Measurements from ENCODE around the gene FUOM. TPM values are rescaled to one million over a fixed set of nuclear protein-coding genes. Genes with fewer than 3 reads are reported as not detected.

Gene FUOM
- polyA plus RNA-seq, 1 donor from 2014 or later, result not detected

DNA sequence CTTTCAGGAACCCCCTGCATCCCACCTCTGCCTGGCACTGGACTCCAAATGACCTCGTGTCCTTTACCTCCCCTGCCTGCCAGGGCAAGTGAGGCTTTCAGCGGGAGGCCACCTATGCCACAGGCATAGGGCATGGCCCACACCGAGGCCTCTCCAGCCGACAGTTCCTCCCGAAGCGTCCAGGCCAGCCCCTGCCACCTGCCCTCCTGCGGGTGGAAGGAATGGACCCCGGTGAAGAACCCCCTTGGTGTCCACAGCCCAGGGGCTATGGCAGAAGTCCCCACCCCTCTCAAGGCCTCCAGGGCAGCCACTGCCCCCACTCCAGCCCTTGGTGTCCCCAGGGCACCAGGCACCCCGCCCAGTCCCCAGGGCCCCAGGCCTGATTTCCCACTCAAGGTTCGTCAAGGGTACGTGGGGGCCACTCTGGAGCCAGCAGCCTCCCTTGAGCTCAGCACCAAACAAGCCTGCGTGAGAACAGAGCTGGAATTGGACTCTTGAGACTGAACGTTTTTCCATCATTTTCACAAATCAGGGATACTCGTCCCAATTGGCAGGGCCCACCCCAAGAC lies 3.1 kb downstream of the FUOM start:
- Histone ChIP-seq H3K79me2 (replicated peaks; ENCODE audit: insufficient read depth, low read length) (no peaks in the 10 kb centered on the region), H3K27me3 (ENCODE audit: insufficient read depth, low read depth, low read length) (no peaks in the 10 kb centered on the region), H3K4me2 (ENCODE audit: low read length) (no peak overlapping the region), H3F3A (ENCODE audit: insufficient read depth, low read length, poor library complexity, severe bottlenecking) (no peaks in the 10 kb centered on the region), H4K20me1 (ENCODE audit: insufficient read depth) (no peaks in the 10 kb centered on the region), H3K9me3 (ENCODE audit: low read length) (no peaks in the 10 kb centered on the region), H3K9ac (ENCODE audit: low read length) (no peak overlapping the region), H2AFZ (ENCODE audit: low read depth, low read length) (no peak overlapping the region), H3K4me3 (ENCODE audit: low read length) (no peak overlapping the region), H3K36me3 (ENCODE audit: insufficient read depth, low read length) (no peaks in the 10 kb centered on the region), H3K27ac (ENCODE audit: low read length) (no peak overlapping the region), H3K9me2 (ENCODE audit: insufficient read depth, low read length) (no peaks in the 10 kb centered on the region)
- TF ChIP-seq MXI1 (conservative IDR thresholded peaks at IDR 0.05; ENCODE audit: poor library complexity, severe bottlenecking), result no peak
- TF ChIP-seq SMC3 (conservative IDR thresholded peaks at IDR 0.05; ENCODE audit: poor library complexity), result no peak
- TF ChIP-seq, protein P1, sequence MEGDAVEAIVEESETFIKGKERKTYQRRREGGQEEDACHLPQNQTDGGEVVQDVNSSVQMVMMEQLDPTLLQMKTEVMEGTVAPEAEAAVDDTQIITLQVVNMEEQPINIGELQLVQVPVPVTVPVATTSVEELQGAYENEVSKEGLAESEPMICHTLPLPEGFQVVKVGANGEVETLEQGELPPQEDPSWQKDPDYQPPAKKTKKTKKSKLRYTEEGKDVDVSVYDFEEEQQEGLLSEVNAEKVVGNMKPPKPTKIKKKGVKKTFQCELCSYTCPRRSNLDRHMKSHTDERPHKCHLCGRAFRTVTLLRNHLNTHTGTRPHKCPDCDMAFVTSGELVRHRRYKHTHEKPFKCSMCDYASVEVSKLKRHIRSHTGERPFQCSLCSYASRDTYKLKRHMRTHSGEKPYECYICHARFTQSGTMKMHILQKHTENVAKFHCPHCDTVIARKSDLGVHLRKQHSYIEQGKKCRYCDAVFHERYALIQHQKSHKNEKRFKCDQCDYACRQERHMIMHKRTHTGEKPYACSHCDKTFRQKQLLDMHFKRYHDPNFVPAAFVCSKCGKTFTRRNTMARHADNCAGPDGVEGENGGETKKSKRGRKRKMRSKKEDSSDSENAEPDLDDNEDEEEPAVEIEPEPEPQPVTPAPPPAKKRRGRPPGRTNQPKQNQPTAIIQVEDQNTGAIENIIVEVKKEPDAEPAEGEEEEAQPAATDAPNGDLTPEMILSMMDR (IDR thresholded peaks at IDR 0.05; ENCODE audit: poor library complexity, severe bottlenecking), result no peak
- no peak for TF ChIP-seq EZH2 (IDR thresholded peaks at IDR 0.05; ENCODE audit: borderline replicate concordance, insufficient read depth, low read length, poor library complexity, severe bottlenecking)
- no peak for TF ChIP-seq RAD21 (conservative IDR thresholded peaks at IDR 0.05)

DNA sequence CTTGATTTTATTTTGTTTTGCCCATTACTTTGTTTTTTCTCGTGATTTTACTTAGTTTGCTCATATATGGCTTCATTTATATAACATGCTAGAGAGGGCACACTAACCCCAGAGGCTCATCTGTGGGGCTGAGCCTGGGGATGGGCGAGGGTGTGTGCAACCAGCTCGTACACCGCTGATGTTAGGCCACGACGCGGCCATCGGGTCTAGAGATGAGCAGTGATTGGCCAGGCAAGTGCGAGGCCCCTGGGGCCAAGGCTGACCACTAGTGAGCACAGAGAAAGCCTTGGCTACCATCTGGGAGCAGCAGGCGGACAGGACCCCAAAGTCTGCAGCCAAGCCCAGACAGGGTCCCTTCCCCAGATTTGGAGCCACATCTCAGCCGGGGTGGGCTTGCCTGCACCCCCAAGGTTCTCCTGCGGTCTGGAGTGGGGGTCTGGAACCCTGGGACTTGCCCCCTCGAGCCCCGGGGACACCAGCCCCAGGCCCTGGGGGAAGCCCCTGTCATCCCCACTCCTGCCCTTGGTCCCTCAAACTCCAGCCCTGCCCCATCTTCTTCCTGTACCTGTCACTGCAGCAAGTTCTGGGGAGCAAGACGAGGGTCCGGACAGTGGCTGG lies 3.7 kb downstream of the FUOM start:
- TF ChIP-seq, protein P1 (IDR thresholded peaks at IDR 0.05; ENCODE audit: poor library complexity, severe bottlenecking), result no peak
- no peak for TF ChIP-seq TAF1 (IDR thresholded peaks at IDR 0.05; ENCODE audit: low read depth)
- TF ChIP-seq, protein P2, sequence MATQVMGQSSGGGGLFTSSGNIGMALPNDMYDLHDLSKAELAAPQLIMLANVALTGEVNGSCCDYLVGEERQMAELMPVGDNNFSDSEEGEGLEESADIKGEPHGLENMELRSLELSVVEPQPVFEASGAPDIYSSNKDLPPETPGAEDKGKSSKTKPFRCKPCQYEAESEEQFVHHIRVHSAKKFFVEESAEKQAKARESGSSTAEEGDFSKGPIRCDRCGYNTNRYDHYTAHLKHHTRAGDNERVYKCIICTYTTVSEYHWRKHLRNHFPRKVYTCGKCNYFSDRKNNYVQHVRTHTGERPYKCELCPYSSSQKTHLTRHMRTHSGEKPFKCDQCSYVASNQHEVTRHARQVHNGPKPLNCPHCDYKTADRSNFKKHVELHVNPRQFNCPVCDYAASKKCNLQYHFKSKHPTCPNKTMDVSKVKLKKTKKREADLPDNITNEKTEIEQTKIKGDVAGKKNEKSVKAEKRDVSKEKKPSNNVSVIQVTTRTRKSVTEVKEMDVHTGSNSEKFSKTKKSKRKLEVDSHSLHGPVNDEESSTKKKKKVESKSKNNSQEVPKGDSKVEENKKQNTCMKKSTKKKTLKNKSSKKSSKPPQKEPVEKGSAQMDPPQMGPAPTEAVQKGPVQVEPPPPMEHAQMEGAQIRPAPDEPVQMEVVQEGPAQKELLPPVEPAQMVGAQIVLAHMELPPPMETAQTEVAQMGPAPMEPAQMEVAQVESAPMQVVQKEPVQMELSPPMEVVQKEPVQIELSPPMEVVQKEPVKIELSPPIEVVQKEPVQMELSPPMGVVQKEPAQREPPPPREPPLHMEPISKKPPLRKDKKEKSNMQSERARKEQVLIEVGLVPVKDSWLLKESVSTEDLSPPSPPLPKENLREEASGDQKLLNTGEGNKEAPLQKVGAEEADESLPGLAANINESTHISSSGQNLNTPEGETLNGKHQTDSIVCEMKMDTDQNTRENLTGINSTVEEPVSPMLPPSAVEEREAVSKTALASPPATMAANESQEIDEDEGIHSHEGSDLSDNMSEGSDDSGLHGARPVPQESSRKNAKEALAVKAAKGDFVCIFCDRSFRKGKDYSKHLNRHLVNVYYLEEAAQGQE (IDR thresholded peaks at IDR 0.05; ENCODE audit: borderline replicate concordance), result no peak
- Histone ChIP-seq H3K27me3 (ENCODE audit: insufficient read depth, low read depth, low read length) (no peaks in the 10 kb centered on the region), H3K9me2 (ENCODE audit: insufficient read depth, low read length) (no peaks in the 10 kb centered on the region), H3K79me2 (replicated peaks; ENCODE audit: insufficient read depth, low read length) (no peaks in the 10 kb centered on the region), H3K4me3 (ENCODE audit: low read length) (no peak overlapping the region), H2AFZ (ENCODE audit: low read depth, low read length) (no peak overlapping the region), H3K4me2 (ENCODE audit: low read length) (no peak overlapping the region), H3K9me3 (ENCODE audit: low read length) (no peaks in the 10 kb centered on the region), H3K9ac (ENCODE audit: low read length) (no peak overlapping the region), H3K27ac (ENCODE audit: low read length) (no peak overlapping the region), H3K36me3 (ENCODE audit: insufficient read depth, low read length) (no peaks in the 10 kb centered on the region), H4K20me1 (ENCODE audit: insufficient read depth) (no peaks in the 10 kb centered on the region), H3F3A (ENCODE audit: insufficient read depth, low read length, poor library complexity, severe bottlenecking) (no peaks in the 10 kb centered on the region)

Measured in neural cell (in vitro differentiated cells).